HepG2 (cell line): ENCODE results near the gene BCCIP. TPM values are rescaled to one million over a fixed set of nuclear protein-coding genes. Genes with fewer than 3 reads are reported as not detected.
A peak's percentile ranks its signal among the peaks of the same experiment; 100 is the strongest.

Experiments used
- ATAC-seq: fragments of 200-7000 bp; cut with Tn5 transposase; 3 replicates; pipeline ENCODE4 v1.9.1; 2020; ENCODE audit warnings: mild to moderate bottlenecking, moderate library complexity
- BruUV-seq: library from RNA; stranded (reverse); fragments of 400-500 nt; replicated peaks from 2 replicates; lab custom pipeline; 2021; lab: Mats Ljungman, UMichigan
- CTCF ChIA-PET: fragments of 300-600 bp; formaldehyde crosslinking; extraction: SDS; loops from one replicate; lab custom pipeline; 2021; ENCODE audit warnings: low total read pairs, inconsistent platforms, low intra/inter-chr PET ratio; lab: Yijun Ruan, JAX
- POLR2A ChIA-PET: fragments of 350-600 bp; sonication (Branson Sonifier 250); formaldehyde crosslinking; loops from one replicate; lab custom pipeline; 2020; ENCODE audit warnings: antibody characterized with exemption, inconsistent platforms; lab: Yijun Ruan, JAX
- DNase-seq: peaks from one replicate; pipeline ENCODE4 v3.0.0-alpha.2; 2015; ENCODE audit warnings: low spot score
- FAIRE-seq: peaks from 3 replicates; lab custom pipeline; 2011; peaks lifted over from hg19 to GRCh38; lab: Jason Lieb, UNC
- H2AFZ ChIP-seq: one replicate; pipeline ENCODE4 v1.6.1; 2011; ENCODE audit warnings: low read length, inconsistent platforms
- H3K27ac ChIP-seq: fragments of 300-600 bp; 3 replicates; pipeline ENCODE4 v1.8.0; 2011; ENCODE audit warnings: mixed run types, mild to moderate bottlenecking, mixed read lengths, low read length, inconsistent platforms; ENCODE audit not compliant: insufficient read depth; ENCODE audit errors: extremely low read length
- H3K27me3 ChIP-seq, 2 experiments: fragments of 200-600 bp in 1 of 2; 2 replicates in 1 of 2; 3 replicates in 1 of 2; pipeline versions ENCODE4 v1.6.0 to v1.8.0; 2011; ENCODE audit warnings: low read length in 2 of 2, mild to moderate bottlenecking in 2 of 2, moderate library complexity in 2 of 2, inconsistent platforms in 1 of 2; ENCODE audit not compliant: insufficient read depth in 2 of 2, control insufficient read depth in 1 of 2
- H3K36me3 ChIP-seq, 2 experiments: fragments of 200-600 bp in 1 of 2; replicated peaks in 1 of 2; 2 replicates in 1 of 2; 3 replicates in 1 of 2; pipeline versions ENCODE4 v1.5.1 to v1.8.0; 2011; ENCODE audit warnings: low read length in 2 of 2, inconsistent platforms in 1 of 2; ENCODE audit not compliant: insufficient read depth in 2 of 2, control insufficient read depth in 1 of 2
- H3K4me1 ChIP-seq: 2 replicates; pipeline ENCODE4 v1.5.1; 2012; ENCODE audit warnings: low read length, inconsistent platforms; ENCODE audit not compliant: insufficient read depth
- H3K4me2 ChIP-seq: 2 replicates; pipeline ENCODE4 v1.6.0; 2011; ENCODE audit warnings: low read depth, low read length, inconsistent platforms
- H3K4me3 ChIP-seq, 3 experiments: fragments of 200-600 bp in 1 of 3; sonication (generic), shearing (Covaris generic) in 1 of 3; replicated peaks in 1 of 3; 2 replicates each; pipeline ENCODE4 v1.5.1; 2011 to 2016; ENCODE audit warnings: low read length in 3 of 3, inconsistent platforms in 2 of 3, low read depth in 2 of 3, mild to moderate bottlenecking in 2 of 3, control low read depth in 1 of 3, mixed read lengths in 1 of 3; ENCODE audit not compliant: insufficient read depth in 1 of 3
- H3K79me2 ChIP-seq: one replicate; pipeline ENCODE4 v1.6.1; 2011; ENCODE audit warnings: low read length, inconsistent platforms; ENCODE audit not compliant: insufficient read depth
- H3K9ac ChIP-seq: 2 replicates; pipeline ENCODE4 v1.6.0; 2011; ENCODE audit warnings: mild to moderate bottlenecking, low read depth, low read length, inconsistent platforms; ENCODE audit not compliant: insufficient read depth
- H3K9me3 ChIP-seq: 2 replicates; pipeline ENCODE4 v1.5.1; 2012; ENCODE audit warnings: mild to moderate bottlenecking, low read length
- H4K20me1 ChIP-seq: 2 replicates; pipeline ENCODE4 v1.6.0; 2011; ENCODE audit warnings: inconsistent platforms, mild to moderate bottlenecking, low read length, moderate library complexity; ENCODE audit not compliant: insufficient read depth
- FOXO1 ChIP-seq: sonication (generic); formaldehyde crosslinking; IDR thresholded peaks from 2 replicates; pipeline ENCODE4 v1.4.0; 2020; ENCODE audit warnings: missing genetic modification reagents
- SMC3 ChIP-seq: IDR thresholded peaks from 2 replicates; pipeline ENCODE4 v1.6.1; 2011; ENCODE audit warnings: low read length, improper control_type of control experiment
- ZNF670 ChIP-seq: sonication (generic); formaldehyde crosslinking; IDR thresholded peaks from 2 replicates; pipeline ENCODE4 v1.8.0; 2022; ENCODE audit warnings: mild to moderate bottlenecking, missing genetic modification reagents, borderline replicate concordance
- WGBS: methylation state at CpG from one replicate; pipeline ENCODE4 v1.1.6; 2017; ENCODE audit warnings: low lambda C conversion rate; 5-methylcytosine and 5-hydroxymethylcytosine counted together
- in situ Hi-C: cut with HindIII; loops from 2 replicates; pipeline ENCODE4 v1.10.0; 2017; ENCODE audit warnings: low pct_unique_long_range_greater_than_20kb; ENCODE audit not compliant: extremely low pct_ligation_motif_present
- intact Hi-C: fragments of 100-400 bp; cut with micrococcal nuclease; formaldehyde crosslinking; loops from one replicate; pipeline ENCODE4 v1.10.0; 2022; ENCODE audit not compliant: unreplicated experiment
- polyA plus RNA-seq, 8 experiments: library from polyadenylated mRNA; depleted of rRNA in 3 of 8; stranded (reverse) in 7 of 8; unstranded in 1 of 8; fragments of >200 nt; fragmentation: Illumina TruSeq in 4 of 8; extraction: Trizol in 4 of 8; gene quantifications; 2 replicates each; pipeline versions ENCODE4 v1.2.1 to v1.2.3, GENCODE V29; 2011 to 2016; ENCODE audit warnings: low read depth in 4 of 8, missing spikeins in 1 of 8, mixed read lengths in 1 of 8; ENCODE audit not compliant: insufficient read depth in 1 of 8
- total RNA-seq, 5 experiments: library from RNA; depleted of rRNA; stranded (reverse); fragments of >200 nt; fragmentation: Illumina TruSeq; extraction: Trizol; gene quantifications; 2 replicates each; pipeline ENCODE4 v1.2.3, GENCODE V29; 2016; ENCODE audit warnings: low read depth in 1 of 5
- TF ChIP-seq, protein P1 (sequence below): sonication (generic); formaldehyde crosslinking; IDR thresholded peaks from 2 replicates; pipeline ENCODE4 v1.5.1; 2020; ENCODE audit warnings: mild to moderate bottlenecking, missing genetic modification reagents, moderate library complexity

The BCCIP gene
- total and polyA plus RNA-seq, 2 of the 13 experiments (the other 11 are each of a cell fraction or from before 2014, with no cell fraction given): 37.0 to 132 TPM

- H3K4me2 ChIP-seq: no peak overlapping the region
- H3K27me3 ChIP-seq: no peaks in the 10 kb centered on the region; a peak in 3 of 5 replicates
- H3K4me3 ChIP-seq: no peak overlapping the region
- no peak overlapping the region for H3K9ac ChIP-seq
- H4K20me1 ChIP-seq: no peaks in the 10 kb centered on the region
- intact Hi-C loops (loop anchor here (10.0 kb wide), 1 partner anchor 47 kb away; the partner anchor contains the start of genes BCCIP and UROS), in situ Hi-C loops (no loop called here)
- no peaks in the 10 kb centered on the region for H3K36me3 ChIP-seq
- no TSS peak for BruUV-seq
- ChIA-PET POLR2A (interaction anchor here (0.9 kb wide), 1 partner anchor 45 kb away, joined by 3 read pairs; the partner anchor contains the start of genes BCCIP and UROS), CTCF (no interaction called here)
- H2AFZ ChIP-seq: peak overlapping the region; percentile 54
- H3K9me3 ChIP-seq: no peaks in the 10 kb centered on the region
- no peak for TF ChIP-seq ZNF670 (CRISPR knock-in tag)
- TF ChIP-seq, protein P1, sequence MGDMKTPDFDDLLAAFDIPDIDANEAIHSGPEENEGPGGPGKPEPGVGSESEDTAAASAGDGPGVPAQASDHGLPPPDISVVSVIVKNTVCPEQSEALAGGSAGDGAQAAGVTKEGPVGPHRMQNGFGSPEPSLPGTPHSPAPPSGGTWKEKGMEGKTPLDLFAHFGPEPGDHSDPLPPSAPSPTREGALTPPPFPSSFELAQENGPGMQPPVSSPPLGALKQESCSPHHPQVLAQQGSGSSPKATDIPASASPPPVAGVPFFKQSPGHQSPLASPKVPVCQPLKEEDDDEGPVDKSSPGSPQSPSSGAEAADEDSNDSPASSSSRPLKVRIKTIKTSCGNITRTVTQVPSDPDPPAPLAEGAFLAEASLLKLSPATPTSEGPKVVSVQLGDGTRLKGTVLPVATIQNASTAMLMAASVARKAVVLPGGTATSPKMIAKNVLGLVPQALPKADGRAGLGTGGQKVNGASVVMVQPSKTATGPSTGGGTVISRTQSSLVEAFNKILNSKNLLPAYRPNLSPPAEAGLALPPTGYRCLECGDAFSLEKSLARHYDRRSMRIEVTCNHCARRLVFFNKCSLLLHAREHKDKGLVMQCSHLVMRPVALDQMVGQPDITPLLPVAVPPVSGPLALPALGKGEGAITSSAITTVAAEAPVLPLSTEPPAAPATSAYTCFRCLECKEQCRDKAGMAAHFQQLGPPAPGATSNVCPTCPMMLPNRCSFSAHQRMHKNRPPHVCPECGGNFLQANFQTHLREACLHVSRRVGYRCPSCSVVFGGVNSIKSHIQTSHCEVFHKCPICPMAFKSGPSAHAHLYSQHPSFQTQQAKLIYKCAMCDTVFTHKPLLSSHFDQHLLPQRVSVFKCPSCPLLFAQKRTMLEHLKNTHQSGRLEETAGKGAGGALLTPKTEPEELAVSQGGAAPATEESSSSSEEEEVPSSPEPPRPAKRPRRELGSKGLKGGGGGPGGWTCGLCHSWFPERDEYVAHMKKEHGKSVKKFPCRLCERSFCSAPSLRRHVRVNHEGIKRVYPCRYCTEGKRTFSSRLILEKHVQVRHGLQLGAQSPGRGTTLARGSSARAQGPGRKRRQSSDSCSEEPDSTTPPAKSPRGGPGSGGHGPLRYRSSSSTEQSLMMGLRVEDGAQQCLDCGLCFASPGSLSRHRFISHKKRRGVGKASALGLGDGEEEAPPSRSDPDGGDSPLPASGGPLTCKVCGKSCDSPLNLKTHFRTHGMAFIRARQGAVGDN (CRISPR knock-in tag): 0 out of 2 replicates have a peak, but pooled peaks have one; percentile 12
- TF ChIP-seq FOXO1 (CRISPR knock-in tag): no peak
- TF ChIP-seq SMC3: no peak
- H3K27ac ChIP-seq: no peak overlapping the region
- H3K4me1 ChIP-seq: peaks cover 29% of the 10 kb centered on the region
- 53% methylated on average over 9 of the region's 9 CpGs for WGBS
- DNase-seq: no peak
- no peak for FAIRE-seq
- no peak for ATAC-seq
- no peaks in the 10 kb centered on the region for H3K79me2 ChIP-seq
Observed at GRCh38 chr10:125777806-125778205, 45.5 kb upstream of the BCCIP start.
